Measurements from ENCODE around the gene UNC119B.

UNC119B gene

GRCh38 chr12:120677765-120678473 lies 32.3 kb upstream of the UNC119B start:
- no peaks in the 10 kb centered on the region for H3K4me1 ChIP-seq (ENCODE audit: control insufficient read depth, insufficient read depth, low read length)
- no peaks in the 10 kb centered on the region for H3K36me3 ChIP-seq (ENCODE audit: control insufficient read depth, insufficient read depth, low read length, severe bottlenecking)
- H3K9me3 ChIP-seq (ENCODE audit: control insufficient read depth, low read length): no peaks in the 10 kb centered on the region
- H3K27me3 ChIP-seq (replicated peaks; ENCODE audit: control insufficient read depth, insufficient read depth, low read length): peaks cover 19% of the 10 kb centered on the region
- DNase-seq (ENCODE audit: low read depth): no peak
- H3K9ac ChIP-seq (ENCODE audit: low read length): no peak overlapping the region
- no peak overlapping the region for H3K4me3 ChIP-seq (ENCODE audit: low read length)

DNA sequence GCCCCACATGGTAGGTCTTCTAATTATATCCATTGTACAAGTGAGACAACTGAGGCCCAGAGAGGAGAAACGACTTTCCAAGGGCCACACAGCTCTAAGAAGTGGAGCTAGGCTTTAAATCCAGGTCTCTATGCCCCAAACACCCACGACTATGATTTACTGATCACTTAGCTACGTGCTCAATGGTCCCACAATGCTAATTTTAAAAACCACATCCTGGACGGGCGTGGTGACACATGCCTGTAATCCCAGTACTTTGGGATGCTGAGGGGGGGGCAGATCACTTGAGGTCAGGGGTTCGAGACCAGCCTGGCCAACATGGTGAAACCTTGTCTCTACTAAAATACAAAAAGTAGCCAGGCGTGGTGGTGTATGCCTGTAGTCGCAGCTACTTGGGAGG lies 31.7 kb upstream of the UNC119B start:
- no peak for DNase-seq (ENCODE audit: low read depth)
- no peak overlapping the region for H3K9ac ChIP-seq (ENCODE audit: low read length)
- peaks cover 18% of the 10 kb centered on the region for H3K27me3 ChIP-seq (replicated peaks; ENCODE audit: control insufficient read depth, insufficient read depth, low read length)
- H3K4me3 ChIP-seq (ENCODE audit: low read length): no peak overlapping the region
- no peaks in the 10 kb centered on the region for H3K9me3 ChIP-seq (ENCODE audit: control insufficient read depth, low read length)
- no peaks in the 10 kb centered on the region for H3K36me3 ChIP-seq (ENCODE audit: control insufficient read depth, insufficient read depth, low read length, severe bottlenecking)
- H3K4me1 ChIP-seq (ENCODE audit: control insufficient read depth, insufficient read depth, low read length): no peaks in the 10 kb centered on the region

DNA sequence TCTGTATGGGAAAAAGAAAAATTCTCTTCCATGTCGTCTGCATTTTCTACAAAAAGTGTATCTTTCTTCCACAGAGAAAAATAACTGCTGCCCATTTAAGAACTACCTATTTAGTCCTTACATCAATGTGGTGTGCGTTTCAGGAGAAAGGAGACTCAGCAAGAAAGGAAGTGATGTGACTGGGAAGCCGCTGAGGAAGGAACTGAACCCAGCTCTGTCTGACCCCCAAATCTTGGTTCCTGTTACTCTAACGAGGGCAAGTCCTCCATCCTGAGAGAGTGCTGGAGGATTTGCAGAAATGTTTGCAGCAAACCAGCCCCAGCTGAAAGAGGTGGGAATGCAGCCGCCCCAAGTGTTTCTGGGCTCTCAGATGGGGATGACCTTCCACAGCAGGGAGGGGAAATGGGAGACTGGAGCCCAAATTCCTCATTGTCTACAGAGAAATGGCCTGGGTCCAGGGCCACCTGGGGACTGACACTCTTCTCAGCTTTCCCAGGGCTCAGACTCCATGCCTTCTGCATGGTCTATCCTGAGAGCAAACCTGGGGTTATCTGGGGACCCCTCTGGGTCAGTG lies 30.0 kb upstream of the UNC119B start:
- Histone ChIP-seq H3K9me3 (ENCODE audit: control insufficient read depth, low read length) (no peaks in the 10 kb centered on the region), H3K27me3 (replicated peaks; ENCODE audit: control insufficient read depth, insufficient read depth, low read length) (peaks cover 7% of the 10 kb centered on the region), H3K36me3 (ENCODE audit: control insufficient read depth, insufficient read depth, low read length, severe bottlenecking) (no peaks in the 10 kb centered on the region), H3K9ac (ENCODE audit: low read length) (no peak overlapping the region), H3K4me1 (ENCODE audit: control insufficient read depth, insufficient read depth, low read length) (no peaks in the 10 kb centered on the region), H3K4me3 (ENCODE audit: low read length) (no peak overlapping the region)
- DNase-seq (ENCODE audit: low read depth): no peak

DNA sequence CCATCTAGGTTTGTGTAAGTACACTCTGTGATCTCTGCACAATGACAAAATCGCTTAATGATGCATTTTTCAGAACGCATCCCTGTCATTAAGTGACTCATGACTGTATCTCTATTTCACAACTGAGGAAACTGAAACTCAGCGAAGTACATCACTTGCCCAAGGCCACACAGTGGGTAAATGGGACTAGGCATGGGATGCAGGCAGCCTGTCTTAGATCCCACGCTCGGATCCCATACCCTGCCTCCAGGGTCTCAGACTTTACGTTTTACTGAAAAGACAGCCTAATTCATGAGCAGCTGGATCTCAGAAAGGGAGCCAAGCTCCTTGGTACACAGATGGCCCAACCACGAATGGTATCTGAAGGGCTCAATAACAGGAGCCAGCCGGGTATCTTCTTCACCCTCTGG lies 25.7 kb upstream of the UNC119B start:
- peaks cover 20% of the 10 kb centered on the region for H3K4me1 ChIP-seq (ENCODE audit: control insufficient read depth, insufficient read depth, low read length)
- H3K9me3 ChIP-seq (ENCODE audit: control insufficient read depth, low read length): no peaks in the 10 kb centered on the region
- no peak overlapping the region for H3K4me3 ChIP-seq (ENCODE audit: low read length)
- no peaks in the 10 kb centered on the region for H3K27me3 ChIP-seq (replicated peaks; ENCODE audit: control insufficient read depth, insufficient read depth, low read length)
- H3K9ac ChIP-seq (ENCODE audit: low read length): no peak overlapping the region
- DNase-seq (ENCODE audit: low read depth): peak; percentile 26
- no peaks in the 10 kb centered on the region for H3K36me3 ChIP-seq (ENCODE audit: control insufficient read depth, insufficient read depth, low read length, severe bottlenecking)

GRCh38 chr12:120685522-120685921 lies 24.7 kb upstream of the UNC119B start:
- H3K4me1 ChIP-seq (ENCODE audit: control insufficient read depth, insufficient read depth, low read length): peaks cover 30% of the 10 kb centered on the region
- no peak for DNase-seq (ENCODE audit: low read depth)
- H3K9me3 ChIP-seq (ENCODE audit: control insufficient read depth, low read length): no peaks in the 10 kb centered on the region
- H3K36me3 ChIP-seq (ENCODE audit: control insufficient read depth, insufficient read depth, low read length, severe bottlenecking): no peaks in the 10 kb centered on the region
- H3K27me3 ChIP-seq (replicated peaks; ENCODE audit: control insufficient read depth, insufficient read depth, low read length): no peaks in the 10 kb centered on the region
- peak overlapping the region; percentile 87 for H3K9ac ChIP-seq (ENCODE audit: low read length)
- peak overlapping the region; percentile 96 for H3K4me3 ChIP-seq (ENCODE audit: low read length)

DNA sequence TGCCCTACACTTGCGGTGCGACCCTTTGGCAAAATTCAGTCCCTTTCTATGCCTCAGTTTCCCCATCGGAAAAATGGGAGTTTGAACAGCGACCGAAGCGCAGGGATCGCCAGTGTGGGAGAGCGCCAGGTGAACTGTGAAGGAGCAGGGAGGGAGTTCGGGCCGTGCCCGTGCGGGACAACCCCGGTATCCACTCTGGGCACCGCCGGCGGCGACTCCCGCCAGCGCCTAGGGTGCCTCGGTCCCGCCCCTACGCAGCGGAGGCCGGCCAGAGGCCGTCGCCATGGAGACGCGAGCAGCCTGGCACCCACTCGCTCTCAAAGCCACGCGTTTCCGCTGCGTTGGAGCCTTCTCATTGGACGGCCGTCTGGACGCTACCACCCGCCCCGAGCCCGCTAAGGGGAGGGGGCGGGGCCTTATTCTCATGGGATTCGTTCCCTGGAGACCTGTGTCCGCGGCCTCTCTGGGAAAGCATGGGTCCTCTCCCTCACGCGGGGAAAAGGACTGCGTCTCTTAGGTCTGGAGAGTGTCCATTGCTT lies 24.0 kb upstream of the UNC119B start:
- Histone ChIP-seq H3K9me3 (ENCODE audit: control insufficient read depth, low read length) (no peaks in the 10 kb centered on the region), H3K36me3 (ENCODE audit: control insufficient read depth, insufficient read depth, low read length, severe bottlenecking) (no peaks in the 10 kb centered on the region), H3K4me1 (ENCODE audit: control insufficient read depth, insufficient read depth, low read length) (peaks cover 37% of the 10 kb centered on the region), H3K4me3 (ENCODE audit: low read length) (peak overlapping the region; percentile 96), H3K27me3 (replicated peaks; ENCODE audit: control insufficient read depth, insufficient read depth, low read length) (no peaks in the 10 kb centered on the region), H3K9ac (ENCODE audit: low read length) (peak overlapping the region; percentile 87)
- peak; percentile 99 for DNase-seq (ENCODE audit: low read depth)

DNA sequence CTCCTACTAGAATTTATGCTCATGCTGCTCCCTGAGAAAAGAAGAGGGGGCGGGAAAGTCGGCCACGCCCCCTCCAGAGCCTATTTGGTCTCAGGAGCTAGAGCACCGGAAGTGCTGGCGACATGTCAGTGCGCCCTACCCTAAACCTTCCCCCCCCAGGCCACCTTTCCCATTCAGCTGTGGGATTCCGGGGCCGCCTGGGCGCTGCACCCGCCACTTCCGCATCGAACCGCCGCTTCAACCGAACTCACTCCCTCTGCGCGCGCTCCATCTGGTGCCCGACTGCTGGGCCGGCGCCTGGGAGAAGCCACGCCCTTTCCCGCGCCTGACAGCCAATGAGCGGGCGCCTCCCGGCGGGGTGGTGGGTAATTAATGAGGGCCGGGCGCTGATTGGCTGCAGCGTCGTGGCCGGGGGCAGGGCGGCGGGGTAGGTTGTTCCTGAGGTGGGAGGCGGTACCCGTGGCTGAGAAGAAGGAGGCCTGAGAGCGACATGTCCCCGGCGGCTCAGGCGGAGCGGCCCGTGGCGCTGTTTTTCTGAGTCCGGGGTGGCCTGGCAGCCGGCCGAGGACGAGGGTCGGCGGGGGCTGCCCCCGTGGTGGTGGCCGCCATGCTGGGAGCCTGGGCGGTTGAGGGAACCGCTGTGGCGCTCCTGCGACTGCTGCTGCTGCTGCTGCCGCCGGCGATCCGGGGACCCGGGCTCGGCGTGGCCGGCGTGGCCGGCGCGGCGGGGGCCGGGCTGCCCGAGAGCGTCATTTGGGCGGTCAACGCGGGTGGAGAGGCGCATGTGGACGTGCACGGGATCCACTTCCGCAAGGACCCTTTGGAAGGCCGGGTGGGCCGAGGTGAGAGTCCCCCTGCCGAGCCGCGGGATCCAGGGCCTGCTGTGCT lies 23.3 kb upstream of the UNC119B start, which contains the start of gene MLEC:
MLEC (plus strand) TSS at position 460 of the 888 bp plus-strand sequence; CDS start at position 608, 148 bp downstream.
- no peaks in the 10 kb centered on the region for H3K36me3 ChIP-seq (ENCODE audit: control insufficient read depth, insufficient read depth, low read length, severe bottlenecking)
- H3K4me3 ChIP-seq (ENCODE audit: low read length): peak within 1 kb of the TSS; percentile 96
- no peaks in the 10 kb centered on the region for H3K27me3 ChIP-seq (replicated peaks; ENCODE audit: control insufficient read depth, insufficient read depth, low read length)
- H3K9ac ChIP-seq (ENCODE audit: low read length): peak within 1 kb of the TSS; percentile 96
- DNase-seq (ENCODE audit: low read depth): peak; percentile 99
- no peaks in the 10 kb centered on the region for H3K9me3 ChIP-seq (ENCODE audit: control insufficient read depth, low read length)
- H3K4me1 ChIP-seq (ENCODE audit: control insufficient read depth, insufficient read depth, low read length): peaks cover 40% of the 10 kb centered on the region

GRCh38 chr12:120687578-120688289 lies 22.5 kb upstream of the UNC119B start:
- Histone ChIP-seq H3K27me3 (replicated peaks; ENCODE audit: control insufficient read depth, insufficient read depth, low read length) (no peaks in the 10 kb centered on the region), H3K9me3 (ENCODE audit: control insufficient read depth, low read length) (no peaks in the 10 kb centered on the region), H3K4me3 (ENCODE audit: low read length) (peak overlapping the region; percentile 96), H3K9ac (ENCODE audit: low read length) (peak overlapping the region; percentile 96), H3K4me1 (ENCODE audit: control insufficient read depth, insufficient read depth, low read length) (peaks cover 47% of the 10 kb centered on the region), H3K36me3 (ENCODE audit: control insufficient read depth, insufficient read depth, low read length, severe bottlenecking) (no peaks in the 10 kb centered on the region)
- DNase-seq (ENCODE audit: low read depth): peak; percentile 60

DNA sequence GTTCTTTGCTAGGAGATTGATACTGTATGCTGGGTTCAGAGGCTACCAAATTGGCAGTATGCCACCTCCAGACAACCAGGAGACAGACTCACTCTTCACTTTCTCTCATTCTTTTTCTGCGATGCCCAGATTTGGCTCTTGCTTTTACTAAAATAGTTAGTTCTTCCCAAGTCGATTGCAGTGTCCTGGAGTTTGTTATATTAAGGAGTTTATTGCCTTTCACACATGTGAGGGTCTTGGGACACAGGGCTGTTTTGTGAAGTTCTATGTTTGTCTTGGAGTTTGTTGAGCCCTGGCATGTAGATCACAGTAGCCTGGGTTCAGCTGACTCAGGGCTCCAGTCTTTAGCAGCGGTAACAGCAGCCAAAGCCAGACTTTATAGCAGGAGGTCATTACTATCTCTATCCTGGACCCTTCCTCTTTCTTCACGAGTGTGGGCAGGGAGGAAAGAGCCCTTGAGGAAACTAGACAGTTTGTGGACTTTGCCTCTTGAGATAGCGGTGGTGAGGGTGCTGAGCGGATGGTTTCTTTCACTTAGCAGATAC lies 21.7 kb upstream of the UNC119B start:
- H3K4me1 ChIP-seq (ENCODE audit: control insufficient read depth, insufficient read depth, low read length): peaks cover 48% of the 10 kb centered on the region
- no peaks in the 10 kb centered on the region for H3K9me3 ChIP-seq (ENCODE audit: control insufficient read depth, low read length)
- DNase-seq (ENCODE audit: low read depth): peak; percentile 59
- H3K4me3 ChIP-seq (ENCODE audit: low read length): peak overlapping the region; percentile 96
- no peaks in the 10 kb centered on the region for H3K27me3 ChIP-seq (replicated peaks; ENCODE audit: control insufficient read depth, insufficient read depth, low read length)
- peak overlapping the region; percentile 96 for H3K9ac ChIP-seq (ENCODE audit: low read length)
- H3K36me3 ChIP-seq (ENCODE audit: control insufficient read depth, insufficient read depth, low read length, severe bottlenecking): peaks cover under 1% of the 10 kb centered on the region

DNA sequence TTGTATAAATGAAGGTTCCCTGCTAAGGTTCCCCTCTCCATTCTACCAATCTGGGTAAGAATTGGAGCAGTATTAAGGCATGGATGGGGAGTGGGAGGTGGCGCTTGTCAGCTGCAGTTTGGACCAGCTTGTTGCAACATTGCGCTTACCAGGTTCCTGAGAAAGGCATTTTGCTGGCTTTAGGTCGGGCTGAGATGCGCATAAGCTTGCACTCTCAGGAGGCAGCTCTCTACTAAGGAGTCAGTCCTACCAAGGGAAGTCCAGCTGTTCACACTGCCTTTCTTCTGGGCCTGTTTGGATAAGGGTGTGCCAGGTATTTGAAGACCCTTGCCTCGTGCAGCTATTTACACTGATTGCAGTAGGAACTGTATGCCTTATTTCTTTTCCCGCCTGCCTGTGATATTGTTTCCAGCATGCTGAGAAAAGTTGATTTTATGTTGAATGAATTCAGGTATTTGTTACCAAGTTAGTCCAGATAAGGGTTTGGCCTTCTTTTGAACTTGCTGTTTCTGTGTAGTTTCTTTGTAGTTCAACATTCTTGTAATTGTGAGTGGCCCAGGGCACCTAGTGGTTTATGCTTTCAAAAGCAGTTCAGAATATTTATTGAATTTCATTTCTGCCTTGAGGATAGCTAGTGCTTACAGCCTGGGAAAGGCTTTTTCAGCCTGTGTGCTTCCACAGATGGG lies 20.7 kb upstream of the UNC119B start:
- H3K9ac ChIP-seq (ENCODE audit: low read length): peak overlapping the region; percentile 96
- peak overlapping the region; percentile 96 for H3K4me3 ChIP-seq (ENCODE audit: low read length)
- H3K27me3 ChIP-seq (replicated peaks; ENCODE audit: control insufficient read depth, insufficient read depth, low read length): no peaks in the 10 kb centered on the region
- no peaks in the 10 kb centered on the region for H3K9me3 ChIP-seq (ENCODE audit: control insufficient read depth, low read length)
- H3K36me3 ChIP-seq (ENCODE audit: control insufficient read depth, insufficient read depth, low read length, severe bottlenecking): peaks cover 10% of the 10 kb centered on the region
- peaks cover 48% of the 10 kb centered on the region for H3K4me1 ChIP-seq (ENCODE audit: control insufficient read depth, insufficient read depth, low read length)
- peak; percentile 38 for DNase-seq (ENCODE audit: low read depth)
